Tibial artery (tissue), 4 donors: ENCODE data around the gene SUSD6.

Experiments
- DNase-seq, 2 donors: peaks; one replicate each; pipeline ENCODE4 v3.0.0-alpha.2; 2019
- H3K27ac ChIP-seq, 2 donors: fragments of 200-600 bp; sonication (generic) in 1 of 2; 1 replicate in 1 of 2; 2 replicates in 1 of 2; pipeline ENCODE4 v1.5.1; 2018 to 2019; ENCODE audit warnings: mild to moderate bottlenecking in 1 of 2
- H3K27me3 ChIP-seq, 2 donors: fragments of 200-600 bp; sonication (generic) in 1 of 2; one replicate each; pipeline versions ENCODE4 v1.5.1 to v1.6.0; 2016 to 2019
- H3K36me3 ChIP-seq, 3 donors: fragments of 200-600 bp; sonication (generic) in 2 of 3; one replicate each; pipeline ENCODE4 v1.5.1; 2016 to 2019; ENCODE audit warnings: mild to moderate bottlenecking in 2 of 3
- H3K4me1 ChIP-seq, 4 donors: fragments of 200-600 bp; sonication (generic) in 2 of 4; 1 replicate in 3 of 4; 2 replicates in 1 of 4; pipeline ENCODE4 v1.5.1; 2016 to 2019
- H3K4me3 ChIP-seq, 2 donors: fragments of 200-600 bp; sonication (generic) in 1 of 2; 1 replicate in 1 of 2; 2 replicates in 1 of 2; pipeline ENCODE4 v1.5.1; 2018 to 2019; ENCODE audit warnings: mild to moderate bottlenecking in 2 of 2
- H3K9me3 ChIP-seq, 3 donors: fragments of 200-600 bp; sonication (generic) in 1 of 3; one replicate each; pipeline ENCODE4 v1.5.1; 2016 to 2019
- CTCF ChIP-seq, 2 experiments: fragments of 200-600 bp in 1 of 2; fragments of 450-650 bp in 1 of 2; IDR thresholded peaks; one replicate each; pipeline ENCODE4 v1.5.1; 2017 to 2019; ENCODE audit warnings: antibody characterized with exemption in 2 of 2, mild to moderate bottlenecking in 1 of 2, moderate library complexity in 1 of 2
- intact Hi-C: fragments of 100-400 bp; cut with DNase I; formaldehyde crosslinking; loops from one replicate; pipeline ENCODE4 v1.15.0; 2023; ENCODE audit warnings: low total_unique reads

The SUSD6 gene

GRCh38 chr14:69683971-69684370 is 72.6 kb downstream of the SUSD6 start:
- H3K27me3 ChIP-seq, result no peaks in the 10 kb centered on the region
- H3K9me3 ChIP-seq, result no peaks in the 10 kb centered on the region
- intact Hi-C loops, result no loop called here
- H3K36me3 ChIP-seq, result no peaks in the 10 kb centered on the region
- TF ChIP-seq CTCF (IDR thresholded peaks at IDR 0.05), result no peak
- peaks cover 0 to 64% (median 55%) of the 10 kb centered on the region in 4 donors for H3K4me1 ChIP-seq
- DNase-seq, result no peak
- no peak overlapping the region for H3K27ac ChIP-seq
- H3K4me3 ChIP-seq, result no peak overlapping the region

GRCh38 chr14:69684461-69685217 is 73.2 kb downstream of the SUSD6 start:
- peaks cover 0 to 62% (median 55%) of the 10 kb centered on the region in 4 donors for H3K4me1 ChIP-seq
- H3K27ac ChIP-seq, result peak overlapping the region in 1 of 2 donors; percentile 19
- no peaks in the 10 kb centered on the region for H3K36me3 ChIP-seq
- TF ChIP-seq CTCF (IDR thresholded peaks at IDR 0.05), result no peak
- intact Hi-C loops, result no loop called here
- peak in 1 of 2 donors; percentile 31 for DNase-seq
- H3K4me3 ChIP-seq, result no peak overlapping the region
- no peaks in the 10 kb centered on the region for H3K27me3 ChIP-seq
- no peaks in the 10 kb centered on the region for H3K9me3 ChIP-seq

GRCh38 chr14:69685218-69685616 is 73.8 kb downstream of the SUSD6 start:
- Histone ChIP-seq H3K27me3 (no peaks in the 10 kb centered on the region), H3K4me3 (no peak overlapping the region), H3K27ac (no peak overlapping the region), H3K4me1 (peaks cover 0 to 57% (median 51%) of the 10 kb centered on the region in 4 donors), H3K36me3 (no peaks in the 10 kb centered on the region), H3K9me3 (no peaks in the 10 kb centered on the region)
- DNase-seq, result no peak
- TF ChIP-seq CTCF (IDR thresholded peaks at IDR 0.05), result no peak
- intact Hi-C loops, result no loop called here

- no peak overlapping the region for H3K27ac ChIP-seq
- no peaks in the 10 kb centered on the region for H3K27me3 ChIP-seq
- peak; percentile 65 to 77 for DNase-seq
- no peak for TF ChIP-seq CTCF (IDR thresholded peaks at IDR 0.05)
- no peaks in the 10 kb centered on the region for H3K36me3 ChIP-seq
- H3K4me1 ChIP-seq, result peaks cover 0 to 55% (median 46%) of the 10 kb centered on the region in 4 donors
- no peak overlapping the region for H3K4me3 ChIP-seq
- intact Hi-C loops, result no loop called here
- H3K9me3 ChIP-seq, result no peaks in the 10 kb centered on the region
These were observed 74.3 kb downstream of the SUSD6 start for GRCh38 chr14:69685716-69686115.

GRCh38 chr14:69687606-69688298 is 76.4 kb downstream of the SUSD6 start:
- intact Hi-C loops, result no loop called here
- TF ChIP-seq CTCF (IDR thresholded peaks at IDR 0.05), result no peak
- no peak for DNase-seq
- no peaks in the 10 kb centered on the region for H3K27me3 ChIP-seq
- H3K9me3 ChIP-seq, result no peaks in the 10 kb centered on the region
- no peak overlapping the region for H3K4me3 ChIP-seq
- H3K27ac ChIP-seq, result no peak overlapping the region
- peaks cover 0 to 48% (median 40%) of the 10 kb centered on the region in 4 donors for H3K4me1 ChIP-seq
- no peaks in the 10 kb centered on the region for H3K36me3 ChIP-seq
